SHP77 (cell line): ENCODE data around the gene VSTM4.

Experiments
- DNase-seq, 2 experiments: peaks; one replicate each; lab custom pipeline; 2025; lab: John Stamatoyannopoulos, UW

VSTM4 gene

GRCh38 chr10:49115015-49115795, at the start of gene VSTM4:
TSS of gene VSTM4 (minus strand) at chr10:49115522. CDS start at chr10:49115485, 37 bp downstream.
- no peak for DNase-seq

GRCh38 chr10:49164559-49165188, 49.4 kb upstream of the VSTM4 start:
- peak in 1 of 2 experiments; percentile 11 for DNase-seq

- DNase-seq = no peak
These were observed 48.4 kb upstream of the VSTM4 start for GRCh38 chr10:49163741-49164140.

- DNase-seq = no peak
These were observed 47.5 kb upstream of the VSTM4 start for GRCh38 chr10:49162761-49163310.

- no peak for DNase-seq
These were observed 46.7 kb upstream of the VSTM4 start for GRCh38 chr10:49162063-49162462.

- DNase-seq = no peak
These were observed 46.2 kb upstream of the VSTM4 start for GRCh38 chr10:49161411-49161997.

- no peak for DNase-seq
These were observed 45.5 kb upstream of the VSTM4 start for GRCh38 chr10:49160814-49161213.

GRCh38 chr10:49160110-49160509, 44.8 kb upstream of the VSTM4 start:
- no peak for DNase-seq

GRCh38 chr10:49158915-49159314, 43.6 kb upstream of the VSTM4 start:
- DNase-seq = no peak

- DNase-seq = no peak
These were observed 43.1 kb upstream of the VSTM4 start for GRCh38 chr10:49158404-49158803.

GRCh38 chr10:49157229-49157628, 41.9 kb upstream of the VSTM4 start:
- no peak for DNase-seq

- DNase-seq = no peak
These were observed 39.3 kb upstream of the VSTM4 start for GRCh38 chr10:49154641-49155040.

- DNase-seq = no peak
These were observed 38.6 kb upstream of the VSTM4 start for GRCh38 chr10:49153971-49154370.

GRCh38 chr10:49153115-49153514, 37.8 kb upstream of the VSTM4 start:
- no peak for DNase-seq

GRCh38 chr10:49152663-49153062, 37.3 kb upstream of the VSTM4 start:
- no peak for DNase-seq

- no peak for DNase-seq
These were observed 36.7 kb upstream of the VSTM4 start for GRCh38 chr10:49152037-49152436.

GRCh38 chr10:49151481-49151880, 36.2 kb upstream of the VSTM4 start:
- DNase-seq = no peak

GRCh38 chr10:49151025-49151445, 35.7 kb upstream of the VSTM4 start:
- DNase-seq = no peak

GRCh38 chr10:49150426-49150825, 35.1 kb upstream of the VSTM4 start:
- peak in 1 of 2 experiments; percentile 9 for DNase-seq

GRCh38 chr10:49149881-49150280, 34.6 kb upstream of the VSTM4 start:
- DNase-seq = no peak

GRCh38 chr10:49144058-49144720, 28.9 kb upstream of the VSTM4 start:
- DNase-seq = no peak

GRCh38 chr10:49143249-49143648, 27.9 kb upstream of the VSTM4 start:
- DNase-seq = no peak
